Choroid plexus epithelial cell (primary cell): ENCODE results near the gene RTN3.

Experiments used
- DNase-seq: peaks from one replicate; pipeline ENCODE4 v3.0.0-alpha.2; 2010; ENCODE audit warnings: low read depth
- H3K4me3 ChIP-seq: 2 replicates; pipeline ENCODE4 v1.5.1; 2011; ENCODE audit warnings: low read depth, mild to moderate bottlenecking, control low read depth, low read length, moderate library complexity
- TF ChIP-seq, protein P1 (sequence below): conservative IDR thresholded peaks from 2 replicates; pipeline ENCODE4 v1.5.1; 2011; ENCODE audit warnings: low read depth, mild to moderate bottlenecking, control low read depth, inconsistent platforms, low read length, moderate library complexity

Gene RTN3

GRCh38 chr11:63761931-63762653, 80.8 kb downstream of the RTN3 start:
- DNase-seq, result no peak
- TF ChIP-seq, protein P1, sequence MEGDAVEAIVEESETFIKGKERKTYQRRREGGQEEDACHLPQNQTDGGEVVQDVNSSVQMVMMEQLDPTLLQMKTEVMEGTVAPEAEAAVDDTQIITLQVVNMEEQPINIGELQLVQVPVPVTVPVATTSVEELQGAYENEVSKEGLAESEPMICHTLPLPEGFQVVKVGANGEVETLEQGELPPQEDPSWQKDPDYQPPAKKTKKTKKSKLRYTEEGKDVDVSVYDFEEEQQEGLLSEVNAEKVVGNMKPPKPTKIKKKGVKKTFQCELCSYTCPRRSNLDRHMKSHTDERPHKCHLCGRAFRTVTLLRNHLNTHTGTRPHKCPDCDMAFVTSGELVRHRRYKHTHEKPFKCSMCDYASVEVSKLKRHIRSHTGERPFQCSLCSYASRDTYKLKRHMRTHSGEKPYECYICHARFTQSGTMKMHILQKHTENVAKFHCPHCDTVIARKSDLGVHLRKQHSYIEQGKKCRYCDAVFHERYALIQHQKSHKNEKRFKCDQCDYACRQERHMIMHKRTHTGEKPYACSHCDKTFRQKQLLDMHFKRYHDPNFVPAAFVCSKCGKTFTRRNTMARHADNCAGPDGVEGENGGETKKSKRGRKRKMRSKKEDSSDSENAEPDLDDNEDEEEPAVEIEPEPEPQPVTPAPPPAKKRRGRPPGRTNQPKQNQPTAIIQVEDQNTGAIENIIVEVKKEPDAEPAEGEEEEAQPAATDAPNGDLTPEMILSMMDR, result no peak
- H3K4me3 ChIP-seq, result peak overlapping the region; percentile 42

GRCh38 chr11:63762654-63763495, 81.6 kb downstream of the RTN3 start:
- peak overlapping the region; percentile 42 for H3K4me3 ChIP-seq
- TF ChIP-seq, protein P1, result no peak
- DNase-seq, result no peak

DNA sequence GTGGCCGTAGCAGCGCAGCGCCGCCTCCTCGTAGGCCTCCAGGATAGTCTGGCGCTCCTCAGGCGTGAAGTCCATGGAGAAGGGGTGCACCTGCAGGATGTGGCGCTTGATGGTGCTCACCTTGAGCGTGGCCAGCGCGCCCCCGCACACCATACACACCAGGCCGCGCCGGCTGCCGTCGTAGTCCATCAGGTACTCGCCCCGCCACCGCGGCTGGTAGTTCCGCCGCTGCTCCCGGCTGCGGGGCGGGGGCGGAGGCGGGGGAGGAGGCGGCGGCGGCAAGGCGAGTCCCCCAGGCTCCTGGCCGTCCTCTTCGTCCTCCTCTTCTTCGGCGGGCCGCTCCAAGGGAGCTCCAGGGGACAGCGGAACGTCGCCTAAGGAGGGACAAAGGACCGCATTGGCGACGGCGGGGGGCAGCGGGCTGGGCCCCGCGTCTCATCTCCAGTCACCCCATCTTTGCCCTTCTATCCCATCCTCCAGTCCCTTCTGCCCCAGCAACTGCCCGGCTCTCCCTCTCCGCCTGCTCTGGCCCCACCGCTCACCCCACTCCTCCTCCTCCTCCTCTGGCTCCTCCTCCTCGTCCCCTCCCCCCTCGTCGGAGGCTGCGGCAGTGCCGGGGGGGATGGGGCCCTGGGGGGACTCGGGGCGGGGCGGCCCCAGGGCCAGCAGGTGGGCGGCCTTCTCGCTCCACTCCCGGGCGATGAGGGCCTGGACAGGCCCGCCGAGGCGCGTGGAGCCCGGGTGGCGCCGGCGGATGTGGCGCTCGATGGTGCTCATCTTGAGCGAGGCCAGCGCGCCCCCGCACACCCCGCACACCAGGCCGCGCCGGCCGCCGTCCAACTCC, 82.4 kb downstream of the RTN3 start:
- H3K4me3 ChIP-seq, result peak overlapping the region; percentile 36
- TF ChIP-seq, protein P1, result no peak
- DNase-seq, result no peak

DNA sequence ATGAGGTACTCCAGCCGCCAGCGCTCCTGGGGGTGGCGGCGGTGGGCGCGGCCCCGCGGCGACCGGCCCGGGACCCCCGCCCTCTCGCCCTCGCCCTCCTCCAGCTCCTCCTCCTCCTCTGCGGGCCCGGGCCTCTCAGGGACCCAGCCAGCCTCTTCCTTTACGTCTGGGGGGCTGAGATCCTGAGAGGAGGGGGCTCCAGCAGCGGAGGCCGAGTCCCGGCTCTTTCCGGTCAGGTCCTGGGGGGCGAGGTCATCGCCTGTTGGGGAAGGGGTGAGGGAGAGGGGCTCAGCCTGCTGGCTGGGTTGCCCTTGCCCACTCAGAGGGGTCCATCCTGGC, 83.0 kb downstream of the RTN3 start:
- DNase-seq, result no peak
- H3K4me3 ChIP-seq, result no peak overlapping the region
- TF ChIP-seq, protein P1, result no peak

- DNase-seq, result peak; percentile 20
- H3K4me3 ChIP-seq, result no peak overlapping the region
- TF ChIP-seq, protein P1, result no peak
Observed at GRCh38 chr11:63764679-63765647, 83.7 kb downstream of the RTN3 start.

DNA sequence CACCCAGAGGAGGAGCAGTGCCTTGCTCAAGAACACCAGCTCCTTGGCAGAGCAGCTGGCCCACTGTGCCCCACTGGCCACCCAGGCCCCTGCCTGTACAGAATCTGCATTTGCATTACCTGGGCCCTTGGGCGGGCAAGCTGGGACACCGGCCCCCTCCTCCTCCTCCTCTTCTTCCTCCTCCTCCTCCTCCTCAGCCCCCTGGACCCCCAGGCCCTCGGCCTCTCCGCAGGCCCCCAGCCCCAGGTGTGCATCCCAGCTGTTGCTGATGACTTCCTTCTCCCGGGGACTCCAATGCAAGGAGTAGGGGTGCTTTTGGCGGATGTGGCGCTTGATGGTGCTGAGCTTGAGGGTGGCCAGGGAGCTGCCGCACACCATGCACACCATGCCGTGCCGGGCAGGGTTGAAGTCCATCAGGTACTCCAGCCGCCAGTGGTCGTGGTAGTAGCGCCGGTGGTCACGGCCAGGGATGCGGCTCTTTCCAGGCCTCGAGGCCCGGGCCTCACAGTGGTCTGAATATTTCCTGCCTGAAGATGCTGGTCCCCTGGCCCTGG, 84.5 kb downstream of the RTN3 start:
- no peak for DNase-seq
- TF ChIP-seq, protein P1, result no peak
- no peak overlapping the region for H3K4me3 ChIP-seq
